ENCODE data around the gene NEK5. TPM values are rescaled to one million over a fixed set of nuclear protein-coding genes. Genes with fewer than 3 reads are reported as not detected.

NEK5 gene
- total and polyA plus RNA-seq, 2 experiments from 2014 or later, result 0.73 to 1.3 TPM

GRCh38 chr13:52161181-52161646 lies 32.3 kb upstream of the NEK5 start:
- H3K4me1 Mint-ChIP-seq, result peaks cover 27% of the 10 kb centered on the region
- Histone ChIP-seq H2AFZ (no peak overlapping the region), H3K36me3 (ENCODE audit: insufficient read depth) (no peaks in the 10 kb centered on the region), H3K4me2 (no peak overlapping the region), H4K20me1 (replicated peaks; ENCODE audit: insufficient read depth) (no peaks in the 10 kb centered on the region), H3K9me2 (ENCODE audit: insufficient read depth) (no peaks in the 10 kb centered on the region), H3K79me2 (replicated peaks; ENCODE audit: insufficient read depth) (peaks cover 3% of the 10 kb centered on the region; the same call in 1 of the 2 replicates), H3K4me1 (ENCODE audit: insufficient read depth) (peaks cover 24% of the 10 kb centered on the region), H3K4me3 (no peak overlapping the region), H3K27me3 (ENCODE audit: insufficient read depth) (peaks cover 7% of the 10 kb centered on the region), H3F3A (replicated peaks; ENCODE audit: low read depth) (no peaks in the 10 kb centered on the region), H3K27ac (ENCODE audit: low read depth) (no peak overlapping the region)
- H3K4me3 Mint-ChIP-seq, result no peak overlapping the region
- no peak for ATAC-seq
- TF ChIP-seq POLR2AphosphoS5 (IDR thresholded peaks at IDR 0.05; ENCODE audit: low read depth) (no peak), JUNB (IDR thresholded peaks at IDR 0.05; ENCODE audit: unreplicated experiment) (no peak), ZNF331 (CRISPR knock-in tag; IDR thresholded peaks at IDR 0.05; ENCODE audit: low read depth) (no peak), ZNF114 (CRISPR knock-in tag; IDR thresholded peaks at IDR 0.05) (no peak), ZNF462 (CRISPR knock-in tag; IDR thresholded peaks at IDR 0.05) (no peak), EZH2 (IDR thresholded peaks at IDR 0.05; ENCODE audit: low read depth, unreplicated experiment) (no peak), ETS1 (IDR thresholded peaks at IDR 0.05) (no peak), CREB1 (CRISPR knock-in tag; IDR thresholded peaks at IDR 0.05; ENCODE audit: low read depth) (no peak), REST (IDR thresholded peaks at IDR 0.05; ENCODE audit: unreplicated experiment) (no peak), EZH2phosphoT487 (IDR thresholded peaks at IDR 0.05; ENCODE audit: unreplicated experiment) (no peak), STAT1 (IDR thresholded peaks at IDR 0.05; ENCODE audit: unreplicated experiment) (no peak), CTCF (conservative IDR thresholded peaks at IDR 0.05; ENCODE audit: low read depth in 2 of 2) (no peak)
- no peak overlapping the region for H3K27ac Mint-ChIP-seq
- H3K9me3 Mint-ChIP-seq, result peaks cover 6% of the 10 kb centered on the region
- peaks cover 9% of the 10 kb centered on the region for H3K27me3 Mint-ChIP-seq (ENCODE audit: insufficient read depth, low read depth, poor library complexity)
- H3K36me3 Mint-ChIP-seq (ENCODE audit: low read depth), result peaks cover 5% of the 10 kb centered on the region
- DNase-seq (ENCODE audit: low spot score), result no peak

All from GM23338 (cell line).